ENCODE measurements around the gene ZNF32. TPM values are rescaled to one million over a fixed set of nuclear protein-coding genes. Genes with fewer than 3 reads are reported as not detected.

Gene ZNF32
- total RNA-seq, 2 experiments from 2014 or later: not detected

DNA sequence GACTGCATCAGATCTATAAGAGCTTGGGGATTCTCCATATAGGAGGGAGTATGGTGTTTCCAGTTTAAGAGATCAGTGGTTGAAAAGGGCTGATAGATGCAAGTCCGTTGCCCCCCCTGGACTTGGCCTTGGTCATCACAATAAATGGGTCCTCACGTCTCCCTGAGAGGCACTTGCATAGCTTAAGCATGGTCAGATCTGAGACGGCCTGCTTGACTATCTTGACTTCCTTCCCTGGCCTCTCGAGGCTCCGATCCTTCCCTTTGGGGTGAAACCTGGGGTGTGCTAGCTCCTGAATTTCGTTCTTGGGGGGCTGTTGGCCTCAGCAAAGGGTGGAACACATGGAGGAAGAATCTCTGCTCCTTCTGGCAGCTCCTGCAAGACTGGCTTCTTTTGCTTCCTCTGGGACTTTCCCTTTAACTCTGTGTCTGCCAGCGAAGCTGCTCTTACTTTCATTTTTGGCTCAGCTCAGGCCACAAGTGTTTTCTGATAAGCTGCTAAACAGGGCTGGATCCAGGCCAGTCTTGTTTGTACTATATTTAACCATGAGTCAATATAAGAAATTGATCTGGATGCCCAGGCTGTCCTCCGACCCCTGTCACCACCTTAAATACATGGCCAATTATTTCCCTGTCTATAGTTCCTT, 53.6 kb downstream of the ZNF32 start:
- ChIA-PET POLR2A (interaction anchor here (0.6 to 0.9 kb wide), 4 partner anchors 14 to 555 kb away, joined by 3 to 4 read pairs (median 4); no protein-coding TSS in a partner anchor), CTCF (ENCODE audit: unreplicated experiment) (no interaction called here)
- no TSS peak for BruUV-seq (replicated peaks)
- H2AFZ ChIP-seq (ENCODE audit: low read length): peak overlapping the region; percentile 60
- H3K4me2 ChIP-seq (ENCODE audit: low read length): peak overlapping the region; percentile 64
- H3K9me3 ChIP-seq (ENCODE audit: low read length): 0 out of 2 replicates have a peak, but pooled peaks cover 5% of the 10 kb centered on the region
- peak overlapping the region; percentile 53 for H3K4me3 ChIP-seq (ENCODE audit: low read depth, low read length, poor library complexity, severe bottlenecking)
- TF ChIP-seq EZH2phosphoT487 (IDR thresholded peaks at IDR 0.05; ENCODE audit: borderline replicate concordance, low read depth, low read length): no peak
- TF ChIP-seq, protein P1, sequence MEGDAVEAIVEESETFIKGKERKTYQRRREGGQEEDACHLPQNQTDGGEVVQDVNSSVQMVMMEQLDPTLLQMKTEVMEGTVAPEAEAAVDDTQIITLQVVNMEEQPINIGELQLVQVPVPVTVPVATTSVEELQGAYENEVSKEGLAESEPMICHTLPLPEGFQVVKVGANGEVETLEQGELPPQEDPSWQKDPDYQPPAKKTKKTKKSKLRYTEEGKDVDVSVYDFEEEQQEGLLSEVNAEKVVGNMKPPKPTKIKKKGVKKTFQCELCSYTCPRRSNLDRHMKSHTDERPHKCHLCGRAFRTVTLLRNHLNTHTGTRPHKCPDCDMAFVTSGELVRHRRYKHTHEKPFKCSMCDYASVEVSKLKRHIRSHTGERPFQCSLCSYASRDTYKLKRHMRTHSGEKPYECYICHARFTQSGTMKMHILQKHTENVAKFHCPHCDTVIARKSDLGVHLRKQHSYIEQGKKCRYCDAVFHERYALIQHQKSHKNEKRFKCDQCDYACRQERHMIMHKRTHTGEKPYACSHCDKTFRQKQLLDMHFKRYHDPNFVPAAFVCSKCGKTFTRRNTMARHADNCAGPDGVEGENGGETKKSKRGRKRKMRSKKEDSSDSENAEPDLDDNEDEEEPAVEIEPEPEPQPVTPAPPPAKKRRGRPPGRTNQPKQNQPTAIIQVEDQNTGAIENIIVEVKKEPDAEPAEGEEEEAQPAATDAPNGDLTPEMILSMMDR (conservative IDR thresholded peaks at IDR 0.05; ENCODE audit: low read length): no peak
- DNase-seq (ENCODE audit: low spot score): peak; percentile 43
- intact Hi-C loops (cut with micrococcal nuclease; ENCODE audit: unreplicated experiment): no loop called here
- H3K36me3 ChIP-seq (ENCODE audit: insufficient read depth, low read length): no peaks in the 10 kb centered on the region
- H3K9me2 ChIP-seq (ENCODE audit: insufficient read depth, low read length): no peaks in the 10 kb centered on the region
- no peaks in the 10 kb centered on the region for H4K20me1 ChIP-seq (ENCODE audit: insufficient read depth, low read length)
- H3K79me2 ChIP-seq (ENCODE audit: insufficient read depth, low read depth, low read length): no peaks in the 10 kb centered on the region
- H3K27ac ChIP-seq (ENCODE audit: low read depth, low read length, poor library complexity, severe bottlenecking): no peak overlapping the region
- H3K4me1 ChIP-seq (ENCODE audit: insufficient read depth, low read length, poor library complexity, severe bottlenecking): peaks cover 11% of the 10 kb centered on the region

Other genes starting within 250 kb of the ZNF32 start
- 280 and 354 TPM in 2 replicates for gene HNRNPF, start 239.7 kb downstream of the ZNF32 start, total RNA-seq (2014; rRNA removed; shearing (Covaris generic))
- gene HNRNPF, start 239.7 kb downstream of the ZNF32 start, total RNA-seq (2022): 286 and 340 TPM in 2 replicates
- gene ZNF487, start 211.8 kb downstream of the ZNF32 start, total RNA-seq (2014; rRNA removed; shearing (Covaris generic)): 6.5 and 8.1 TPM in 2 replicates
- 3.5 and 5.0 TPM in 2 replicates for gene ZNF487, start 211.8 kb downstream of the ZNF32 start, total RNA-seq (2022)
- not detected in 2 replicates for gene ZNF239, start 74.3 kb downstream of the ZNF32 start, total RNA-seq (2014; rRNA removed; shearing (Covaris generic))
- not detected in 2 replicates for gene ZNF239, start 74.3 kb downstream of the ZNF32 start, total RNA-seq (2022)
- gene ZNF485, start 42.4 kb downstream of the ZNF32 start, total RNA-seq (2014; rRNA removed; shearing (Covaris generic)): 2.9 and 9.9 TPM in 2 replicates
- gene ZNF485, start 42.4 kb downstream of the ZNF32 start, total RNA-seq (2022): 6.4 and 7.9 TPM in 2 replicates

All from OCI-LY7 (cell line).